Measurements from ENCODE around the gene CPLX1.
A peak's percentile ranks its signal among the peaks of the same experiment; 100 is the strongest.

CPLX1 gene

GRCh38 chr4:825971-826330, at the start of gene CPLX1:
CPLX1 (minus strand) TSS chr4:826129; CDS start chr4:824522, 1,607 bp downstream.
- DNase-seq: peak; percentile 22

- no peak for DNase-seq
Observed at GRCh38 chr4:874971-875817, 49.3 kb upstream of the CPLX1 start.

- DNase-seq: no peak
Observed at GRCh38 chr4:874056-874455, 48.1 kb upstream of the CPLX1 start.

GRCh38 chr4:872241-872981, 46.5 kb upstream of the CPLX1 start:
- DNase-seq: no peak

- DNase-seq: no peak
Observed at GRCh38 chr4:871484-871883, 45.6 kb upstream of the CPLX1 start.

GRCh38 chr4:870951-871350, 45.0 kb upstream of the CPLX1 start:
- no peak for DNase-seq

- no peak for DNase-seq
Observed at GRCh38 chr4:869776-870175, 43.8 kb upstream of the CPLX1 start.

- DNase-seq: no peak
Observed at GRCh38 chr4:868421-868820, 42.5 kb upstream of the CPLX1 start.

- no peak for DNase-seq
Observed at GRCh38 chr4:867526-868250, 41.8 kb upstream of the CPLX1 start.

- no peak for DNase-seq
Observed at GRCh38 chr4:866761-867390, 40.9 kb upstream of the CPLX1 start.

- no peak for DNase-seq
Observed at GRCh38 chr4:866068-866760, 40.3 kb upstream of the CPLX1 start.

- no peak for DNase-seq
Observed at GRCh38 chr4:865572-865971, 39.6 kb upstream of the CPLX1 start.

- no peak for DNase-seq
Observed at GRCh38 chr4:865121-865465, 39.2 kb upstream of the CPLX1 start.

GRCh38 chr4:864456-865120, 38.7 kb upstream of the CPLX1 start:
- no peak for DNase-seq

- DNase-seq: no peak
Observed at GRCh38 chr4:860561-860960, 34.6 kb upstream of the CPLX1 start.

- no peak for DNase-seq
Observed at GRCh38 chr4:859496-859895, 33.6 kb upstream of the CPLX1 start.

GRCh38 chr4:858831-859451, 33.0 kb upstream of the CPLX1 start:
- DNase-seq: no peak

GRCh38 chr4:858041-858481, 32.1 kb upstream of the CPLX1 start:
- no peak for DNase-seq

- no peak for DNase-seq
Observed at GRCh38 chr4:857461-857860, 31.5 kb upstream of the CPLX1 start.

GRCh38 chr4:856225-856901, 30.4 kb upstream of the CPLX1 start:
- no peak for DNase-seq

- DNase-seq: no peak
Observed at GRCh38 chr4:855880-856224, 29.9 kb upstream of the CPLX1 start.
